Fibroblast of skin of scalp (primary cell): Measurements from ENCODE around the gene FBXL7.

Experiments
- DNase-seq: peaks from one replicate; pipeline ENCODE4 v3.0.0-alpha.2; 2013

Gene FBXL7

GRCh38 chr5:15786326-15786725 is 286.3 kb downstream of the FBXL7 start:
- no peak for DNase-seq

- no peak for DNase-seq
These were observed 286.9 kb downstream of the FBXL7 start for GRCh38 chr5:15786884-15787283.

- DNase-seq = peak; percentile 51
These were observed 287.7 kb downstream of the FBXL7 start for GRCh38 chr5:15787681-15788080.

- DNase-seq = no peak
These were observed 289.7 kb downstream of the FBXL7 start for GRCh38 chr5:15789642-15790041.

DNA sequence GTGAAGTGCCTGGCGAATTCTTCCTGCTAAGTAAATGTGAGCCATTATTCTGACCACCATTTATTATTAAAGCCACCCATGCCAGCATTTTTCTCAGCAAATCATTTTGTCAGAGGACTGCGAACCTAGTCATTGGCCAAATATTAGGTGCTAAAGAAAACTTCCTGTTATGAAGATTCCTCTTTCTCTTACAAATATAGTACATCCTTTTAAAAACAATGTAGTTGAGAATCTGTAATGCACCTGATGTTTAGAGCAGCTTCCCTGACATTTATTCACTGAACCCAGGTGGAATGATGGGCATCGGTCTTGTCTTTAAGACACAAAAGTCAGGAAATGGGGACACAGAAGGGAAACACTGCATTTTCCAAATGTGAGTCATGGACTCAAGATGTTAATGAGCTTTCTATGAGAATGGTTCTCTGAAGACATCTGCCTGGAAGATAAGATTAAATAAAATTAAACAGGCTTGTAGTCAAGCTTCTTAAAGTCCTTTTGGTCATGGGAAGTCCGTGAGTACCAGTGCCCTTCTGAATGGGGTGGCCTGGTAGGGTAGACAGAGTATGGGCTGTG is 290.6 kb downstream of the FBXL7 start:
- DNase-seq = peak; percentile 33

DNA sequence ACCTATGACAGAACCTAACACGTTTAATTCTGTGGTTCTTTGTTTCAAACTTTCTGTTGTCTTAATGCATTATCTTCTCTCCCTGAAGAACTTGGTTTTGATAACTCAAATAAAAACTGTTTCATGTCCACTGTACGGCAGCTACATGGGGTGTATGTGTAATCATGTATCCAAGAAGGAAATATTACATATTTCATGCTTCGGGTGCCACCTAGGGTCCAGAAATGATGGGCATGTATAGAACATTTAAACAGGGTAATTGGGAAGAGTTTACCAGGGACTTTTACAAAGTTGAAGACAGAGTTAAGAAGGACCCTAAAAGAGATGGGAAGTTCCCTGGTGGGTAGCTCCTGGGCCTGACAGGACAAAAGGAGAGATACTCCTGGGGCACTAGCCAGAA is 291.3 kb downstream of the FBXL7 start:
- DNase-seq = peak; percentile 51

DNA sequence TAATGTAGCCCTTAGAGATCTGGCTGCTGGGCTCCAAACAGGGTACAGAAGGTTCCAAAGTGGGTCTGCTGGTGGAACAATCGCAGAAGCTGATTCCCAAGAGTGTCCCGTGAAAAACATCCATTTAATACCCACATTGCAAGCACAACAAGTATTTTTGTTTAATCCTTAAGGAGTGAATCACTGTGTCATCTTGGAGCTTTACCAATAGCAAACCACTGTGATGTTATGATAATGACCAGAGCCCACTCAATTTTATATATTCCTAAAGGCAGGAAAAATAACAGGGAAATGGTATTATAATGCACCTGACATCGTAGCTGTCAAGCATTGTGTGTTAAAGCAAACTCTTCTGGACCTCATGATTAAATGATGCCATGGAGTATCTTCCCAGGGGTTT is 291.9 kb downstream of the FBXL7 start:
- DNase-seq = peak; percentile 69

DNA sequence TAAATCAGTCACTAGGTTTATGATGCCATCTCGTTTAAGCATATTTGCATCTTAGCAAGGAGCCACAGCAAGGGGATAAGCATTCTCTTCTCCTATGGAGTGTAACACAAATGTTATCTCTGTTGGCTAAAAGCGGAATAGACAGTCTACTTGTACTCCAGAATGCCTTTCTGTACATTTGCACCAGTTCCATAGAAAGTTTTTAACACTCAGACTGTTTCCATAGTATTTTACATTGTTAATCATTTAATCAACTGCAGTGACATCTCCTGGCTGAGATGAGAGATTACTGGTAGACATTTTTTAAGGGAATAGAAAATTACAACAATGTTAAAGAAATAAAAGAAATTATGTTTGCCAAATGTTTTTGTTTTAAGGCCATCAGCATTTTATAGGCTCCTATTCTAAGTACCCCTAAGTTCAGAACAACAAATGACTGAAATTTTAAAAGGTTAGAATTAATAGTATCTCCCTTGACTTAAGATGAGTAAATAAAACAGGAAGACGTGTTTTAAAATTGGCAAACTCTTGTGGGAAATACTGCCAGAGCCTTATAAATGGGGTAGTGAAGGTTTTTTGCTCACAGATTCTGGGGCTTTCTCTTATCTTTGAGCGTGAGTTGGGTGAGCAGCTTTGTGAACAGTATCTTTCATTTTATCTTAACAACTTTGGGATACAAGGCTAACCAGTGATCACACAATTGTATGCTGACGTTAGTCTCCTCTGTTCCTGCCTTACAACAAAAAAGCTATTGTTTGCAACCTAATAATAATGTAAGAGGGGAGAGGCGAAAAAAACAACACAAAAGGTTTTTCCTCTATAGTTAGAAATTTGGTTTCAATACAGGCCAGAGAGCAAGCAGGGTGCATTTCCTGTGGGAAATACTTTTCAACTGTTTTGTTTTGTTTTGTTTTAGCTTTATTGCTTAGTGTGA is 294.3 kb downstream of the FBXL7 start:
- DNase-seq = peak; percentile 46

DNA sequence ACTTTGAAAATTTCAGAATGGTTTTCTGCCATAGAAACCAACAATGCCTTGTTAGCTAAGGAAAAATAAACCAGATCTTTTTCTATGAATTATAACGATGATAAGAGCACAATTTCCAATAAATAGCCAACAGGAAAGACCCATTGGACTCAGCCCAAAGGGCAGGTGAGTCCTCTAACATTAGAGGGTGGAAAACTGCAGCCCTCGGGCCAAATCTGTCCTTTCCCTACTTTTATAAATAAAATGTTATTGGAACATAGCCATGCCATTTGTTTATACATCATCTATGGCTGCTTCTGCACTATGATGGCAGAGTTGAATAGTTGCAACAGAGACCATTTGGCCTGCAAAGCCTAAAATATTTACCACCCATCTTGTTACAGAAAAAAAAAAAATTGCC is 296.1 kb downstream of the FBXL7 start:
- no peak for DNase-seq

GRCh38 chr5:15796557-15796956 is 296.6 kb downstream of the FBXL7 start:
- DNase-seq = no peak

DNA sequence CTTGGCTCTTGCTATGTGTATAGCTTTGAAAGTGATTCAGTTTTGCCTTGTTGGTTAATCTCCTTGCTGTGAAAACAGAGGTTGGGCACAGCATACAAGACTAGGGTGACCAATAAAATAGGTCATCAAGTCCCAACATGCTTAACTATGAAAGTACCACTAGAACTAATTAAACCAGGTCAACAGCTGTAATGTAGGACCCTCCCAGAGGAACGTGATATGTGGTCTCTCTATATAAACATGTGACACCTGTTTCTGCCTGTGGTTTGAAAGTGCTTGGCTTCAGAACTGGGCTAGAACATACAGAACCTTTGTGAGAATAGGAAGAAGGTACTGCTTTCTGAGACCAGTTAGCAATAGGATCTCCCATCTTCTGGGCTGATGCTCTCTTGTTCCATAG is 297.1 kb downstream of the FBXL7 start:
- DNase-seq = no peak

DNA sequence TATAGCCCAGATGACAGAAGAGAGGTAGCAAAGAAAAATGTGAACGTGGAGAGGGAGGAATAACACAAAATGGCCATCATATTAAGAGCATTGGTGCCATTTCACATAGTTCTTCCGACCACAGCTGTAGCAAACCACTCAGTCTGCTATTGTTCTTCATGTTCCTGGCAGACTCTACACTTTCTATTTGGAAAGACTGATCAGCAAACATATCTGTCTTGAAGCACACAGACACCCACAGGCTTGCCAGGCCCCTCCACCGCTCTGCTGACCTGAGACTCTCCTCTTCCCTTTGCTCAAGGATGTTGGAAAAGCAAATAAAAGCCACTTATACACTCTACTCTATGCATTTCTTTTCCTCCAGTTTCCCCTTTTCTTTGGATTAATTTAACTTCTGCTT is 298.0 kb downstream of the FBXL7 start:
- DNase-seq = no peak

DNA sequence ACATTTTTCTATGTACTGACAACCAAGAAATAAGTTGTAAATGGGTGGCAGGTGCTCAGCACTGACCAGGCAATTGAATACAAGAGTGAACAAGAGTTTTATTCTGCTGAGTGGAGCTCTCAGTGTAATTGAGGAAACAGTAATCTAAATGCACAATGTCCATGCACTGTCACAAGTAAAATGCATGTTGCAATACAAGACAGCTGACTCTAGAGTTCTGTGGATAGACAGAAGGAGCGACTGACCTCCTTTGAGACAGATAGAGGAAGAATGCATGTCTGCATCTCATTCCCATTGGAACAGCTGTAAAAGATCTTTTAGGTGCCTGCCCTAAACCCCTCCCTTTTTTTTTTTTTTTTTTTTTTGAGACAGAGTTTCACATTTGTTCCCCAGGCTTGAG is 299.0 kb downstream of the FBXL7 start:
- no peak for DNase-seq

DNA sequence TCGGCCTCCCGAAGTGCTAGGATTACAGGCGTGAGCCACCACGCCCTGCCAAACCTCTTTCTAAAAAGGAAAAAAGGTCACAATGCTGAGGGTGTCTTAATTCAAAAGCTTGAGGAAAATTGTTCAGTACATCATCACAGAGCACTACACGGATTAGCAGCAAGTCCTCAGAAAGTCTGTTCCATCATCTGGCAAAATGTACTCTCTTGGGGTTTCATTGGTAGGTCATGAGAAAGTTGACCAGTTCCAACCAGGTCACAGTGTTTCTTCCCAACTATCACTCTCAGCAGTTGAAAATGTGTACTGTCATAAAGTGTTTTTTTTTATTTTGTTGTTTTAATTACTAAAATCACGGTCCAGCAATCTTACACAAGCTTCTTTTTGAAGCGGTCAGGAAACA is 299.6 kb downstream of the FBXL7 start:
- DNase-seq = no peak

GRCh38 chr5:15803280-15803679 is 303.3 kb downstream of the FBXL7 start:
- no peak for DNase-seq

GRCh38 chr5:15806613-15807012 is 306.6 kb downstream of the FBXL7 start:
- no peak for DNase-seq

GRCh38 chr5:15807248-15807647 is 307.3 kb downstream of the FBXL7 start:
- peak; percentile 41 for DNase-seq

DNA sequence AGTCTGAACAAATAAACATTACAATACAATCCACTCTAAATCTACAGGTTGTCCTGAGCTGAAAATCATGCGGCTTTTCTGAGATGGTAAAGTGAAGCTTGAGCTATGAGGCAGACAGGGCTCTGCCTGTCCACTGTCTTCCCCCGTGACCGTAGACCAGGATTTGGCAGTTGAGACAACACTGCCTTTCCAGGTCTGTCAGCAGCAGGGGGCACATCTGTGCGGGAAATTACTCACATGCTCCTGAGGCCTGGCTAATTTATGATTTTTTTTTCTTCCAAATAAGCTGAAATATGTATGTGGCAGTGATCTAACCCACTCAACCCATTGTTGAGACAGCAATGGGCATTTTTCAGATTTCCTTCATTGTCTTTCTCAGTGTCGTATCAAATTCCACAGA is 307.9 kb downstream of the FBXL7 start:
- peak; percentile 85 for DNase-seq

- DNase-seq = no peak
These were observed 308.6 kb downstream of the FBXL7 start for GRCh38 chr5:15808577-15808976.

DNA sequence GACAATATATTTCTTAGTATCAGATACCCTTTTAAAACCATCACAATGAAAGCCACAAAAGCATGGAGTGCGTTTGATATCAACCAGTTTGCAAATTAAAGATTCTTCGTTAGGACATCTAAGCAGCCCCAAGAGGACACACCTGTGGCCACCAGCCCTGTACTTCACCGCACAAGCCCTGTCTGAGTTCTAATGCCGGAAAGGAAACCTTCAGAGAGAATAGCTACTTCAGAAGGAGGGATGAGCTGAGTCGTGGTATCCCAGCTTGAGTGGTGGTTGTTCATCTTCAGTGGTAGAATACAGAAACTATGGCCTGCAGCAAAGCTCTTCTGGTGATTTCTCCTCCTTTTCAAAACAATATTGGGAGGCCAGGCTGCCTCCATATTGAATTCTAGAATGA is 319.6 kb downstream of the FBXL7 start:
- no peak for DNase-seq

DNA sequence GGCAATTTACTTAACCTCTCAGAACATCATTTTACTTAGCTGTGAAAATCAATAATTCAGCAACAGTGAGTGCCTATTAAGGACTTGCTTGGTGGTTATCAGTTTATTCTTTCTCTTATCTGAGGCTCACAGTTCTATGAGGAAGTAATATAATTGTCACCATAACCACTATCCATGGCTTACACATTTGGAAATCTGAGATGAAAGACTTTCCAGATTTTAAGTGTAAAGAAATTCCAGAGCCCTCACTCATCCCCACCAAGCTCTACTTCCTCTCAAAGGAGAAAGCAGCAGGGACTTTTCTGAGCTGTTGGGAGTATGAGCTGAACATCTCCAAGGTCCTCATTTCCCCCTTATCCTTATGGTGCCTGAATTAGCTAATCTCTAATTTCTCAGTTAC is 321.5 kb downstream of the FBXL7 start:
- peak; percentile 65 for DNase-seq

- DNase-seq = no peak
These were observed 323.4 kb downstream of the FBXL7 start for GRCh38 chr5:15823398-15823797.

GRCh38 chr5:15827741-15828140 is 327.8 kb downstream of the FBXL7 start:
- DNase-seq = no peak

- DNase-seq = no peak
These were observed 331.4 kb downstream of the FBXL7 start for GRCh38 chr5:15831408-15831807.
